WTC11 (cell line): Measurements from ENCODE around the gene VCAN. TPM values are rescaled to one million over a fixed set of nuclear protein-coding genes. Genes with fewer than 3 reads are reported as not detected.

Experiments
- ATAC-seq: fragments of 200-7000 bp; cut with Tn5 transposase; 2 replicates; pipeline ENCODE4 v1.10.0; 2021; ENCODE audit warnings: mild to moderate bottlenecking, moderate library complexity
- CTCF ChIA-PET: fragments of 300-600 bp; sonication (Branson Sonifier 250); formaldehyde crosslinking; loops from one replicate; lab custom pipeline; 2021; ENCODE audit warnings: antibody characterized with exemption; lab: Charles Lee
- POLR2A ChIA-PET: fragments of 350-600 bp; sonication (Branson Sonifier 250); formaldehyde crosslinking; loops from one replicate; lab custom pipeline; 2021; ENCODE audit warnings: antibody characterized with exemption; lab: Charles Lee
- DNase-seq: peaks from one replicate; pipeline ENCODE4 v3.0.0; 2021; ENCODE audit warnings: low spot score
- H3K27ac Mint-ChIP-seq: 2 replicates; pipeline ENCODE4 v1.8.0; 2021; ENCODE audit warnings: mixed read lengths
- H3K27me3 Mint-ChIP-seq: 2 replicates; pipeline ENCODE4 v1.8.0; 2021; ENCODE audit warnings: low read depth, mild to moderate bottlenecking, moderate library complexity, mixed read lengths
- H3K36me3 Mint-ChIP-seq: 2 replicates; pipeline ENCODE4 v1.8.0; 2021; ENCODE audit warnings: mixed read lengths
- H3K4me1 Mint-ChIP-seq: 2 replicates; pipeline ENCODE4 v1.8.0; 2022; ENCODE audit warnings: mixed read lengths
- H3K4me3 Mint-ChIP-seq: 2 replicates; pipeline ENCODE4 v1.8.0; 2021; ENCODE audit warnings: mild to moderate bottlenecking, moderate library complexity, mixed read lengths
- H3K9me3 Mint-ChIP-seq: 2 replicates; pipeline ENCODE4 v1.8.0; 2021; ENCODE audit warnings: mixed read lengths
- ATF1 ChIP-seq: sonication (generic); formaldehyde crosslinking; IDR thresholded peaks from 2 replicates; pipeline ENCODE4 v1.8.1; 2023; ENCODE audit warnings: mild to moderate bottlenecking, moderate library complexity, missing genetic modification reagents
- E2F5 ChIP-seq: sonication (generic); formaldehyde crosslinking; IDR thresholded peaks from 2 replicates; pipeline ENCODE4 v1.8.1; 2022; ENCODE audit warnings: mild to moderate bottlenecking, moderate library complexity, missing genetic modification reagents
- ELF4 ChIP-seq: sonication (generic); formaldehyde crosslinking; IDR thresholded peaks from 2 replicates; pipeline ENCODE4 v1.8.1; 2022; ENCODE audit warnings: low read depth, mild to moderate bottlenecking, moderate library complexity, missing genetic modification reagents
- ETV6 ChIP-seq: sonication (generic); formaldehyde crosslinking; IDR thresholded peaks from 2 replicates; pipeline ENCODE4 v1.8.1; 2022; ENCODE audit warnings: mild to moderate bottlenecking, missing genetic modification reagents
- FOXP1 ChIP-seq: sonication (generic); formaldehyde crosslinking; IDR thresholded peaks from 2 replicates; pipeline ENCODE4 v1.8.0; 2022; ENCODE audit warnings: missing genetic modification reagents, mild to moderate bottlenecking, moderate library complexity, borderline replicate concordance
- GRHL2 ChIP-seq: fragments of 250-450 bp; sonication (Bioruptor Pico); IDR thresholded peaks from 2 replicates; pipeline ENCODE4 v1.8.0; 2022; ENCODE audit warnings: mild to moderate bottlenecking, moderate library complexity; ENCODE audit not compliant: insufficient replicate concordance, severe bottlenecking
- KAT7 ChIP-seq: sonication (generic); formaldehyde crosslinking; IDR thresholded peaks from 2 replicates; pipeline ENCODE4 v1.8.1; 2023; ENCODE audit warnings: missing genetic modification reagents, mild to moderate bottlenecking, borderline replicate concordance
- NFE2L1 ChIP-seq: sonication (generic); formaldehyde crosslinking; IDR thresholded peaks from 2 replicates; pipeline ENCODE4 v1.8.1; 2023; ENCODE audit warnings: missing genetic modification reagents
- NFYB ChIP-seq: sonication (generic); formaldehyde crosslinking; conservative IDR thresholded peaks from 2 replicates; pipeline ENCODE4 v1.8.0; 2022; ENCODE audit warnings: low read depth, missing genetic modification reagents
- NR2C2 ChIP-seq: sonication (generic); formaldehyde crosslinking; IDR thresholded peaks from 2 replicates; pipeline ENCODE4 v1.8.0; 2022; ENCODE audit warnings: mild to moderate bottlenecking, missing genetic modification reagents
- RELA ChIP-seq: sonication (generic); formaldehyde crosslinking; IDR thresholded peaks from 2 replicates; pipeline ENCODE4 v1.8.1; 2022; ENCODE audit warnings: missing genetic modification reagents, mild to moderate bottlenecking, borderline replicate concordance
- TEAD1 ChIP-seq: sonication (generic); formaldehyde crosslinking; IDR thresholded peaks from 2 replicates; pipeline ENCODE4 v1.8.0; 2022; ENCODE audit warnings: mild to moderate bottlenecking, missing genetic modification reagents
- ZBTB21 ChIP-seq: sonication (generic); formaldehyde crosslinking; IDR thresholded peaks from 2 replicates; pipeline ENCODE4 v1.8.1; 2023; ENCODE audit warnings: mild to moderate bottlenecking, missing genetic modification reagents, borderline replicate concordance
- ZNF121 ChIP-seq: sonication (generic); formaldehyde crosslinking; IDR thresholded peaks from 2 replicates; pipeline ENCODE4 v1.8.0; 2023; ENCODE audit warnings: missing genetic modification reagents
- ZNF138 ChIP-seq: sonication (generic); formaldehyde crosslinking; conservative IDR thresholded peaks from 2 replicates; pipeline ENCODE4 v1.8.1; 2022; ENCODE audit warnings: mild to moderate bottlenecking, moderate library complexity, missing genetic modification reagents
- ZNF263 ChIP-seq: sonication (generic); formaldehyde crosslinking; IDR thresholded peaks from 2 replicates; pipeline ENCODE4 v1.8.1; 2022; ENCODE audit warnings: low read depth, mild to moderate bottlenecking, moderate library complexity, missing genetic modification reagents
- ZNF396 ChIP-seq: fragments of 250-450 bp; sonication (Bioruptor Pico); IDR thresholded peaks from 2 replicates; pipeline ENCODE4 v1.8.0; 2021; ENCODE audit warnings: mild to moderate bottlenecking, moderate library complexity, borderline replicate concordance
- ZNF671 ChIP-seq: fragments of 250-450 bp; sonication (Bioruptor Pico); IDR thresholded peaks from 2 replicates; pipeline ENCODE4 v1.8.0; 2021; ENCODE audit warnings: mild to moderate bottlenecking
- total RNA-seq: library from RNA; stranded (reverse); gene quantifications from 3 replicates; pipeline ENCODE4 v1.2.3, GENCODE V29; 2021
- TF ChIP-seq, protein P1 (sequence below): sonication (generic); formaldehyde crosslinking; IDR thresholded peaks from 2 replicates; pipeline ENCODE4 v1.8.0; 2023; ENCODE audit warnings: missing genetic modification reagents
- TF ChIP-seq, protein P2 (sequence below): sonication (generic); formaldehyde crosslinking; IDR thresholded peaks from 2 replicates; pipeline ENCODE4 v1.8.0; 2022; ENCODE audit warnings: mild to moderate bottlenecking, missing genetic modification reagents
- TF ChIP-seq, protein P3 (sequence below): sonication (generic); formaldehyde crosslinking; IDR thresholded peaks from 2 replicates; pipeline ENCODE4 v1.8.1; 2022; ENCODE audit warnings: low read depth, mild to moderate bottlenecking, moderate library complexity, missing genetic modification reagents, borderline replicate concordance
- TF ChIP-seq, protein P4 (sequence below): sonication (generic); formaldehyde crosslinking; conservative IDR thresholded peaks from 2 replicates; pipeline ENCODE4 v1.8.1; 2022; ENCODE audit warnings: mild to moderate bottlenecking, missing genetic modification reagents
- TF ChIP-seq, protein P5 (sequence below): fragments of 250-450 bp; sonication (Bioruptor Pico); IDR thresholded peaks from 2 replicates; pipeline ENCODE4 v1.9.0; 2021; ENCODE audit warnings: mild to moderate bottlenecking

VCAN gene
- total RNA-seq, 1 experiment from 2014 or later: 276 TPM

DNA sequence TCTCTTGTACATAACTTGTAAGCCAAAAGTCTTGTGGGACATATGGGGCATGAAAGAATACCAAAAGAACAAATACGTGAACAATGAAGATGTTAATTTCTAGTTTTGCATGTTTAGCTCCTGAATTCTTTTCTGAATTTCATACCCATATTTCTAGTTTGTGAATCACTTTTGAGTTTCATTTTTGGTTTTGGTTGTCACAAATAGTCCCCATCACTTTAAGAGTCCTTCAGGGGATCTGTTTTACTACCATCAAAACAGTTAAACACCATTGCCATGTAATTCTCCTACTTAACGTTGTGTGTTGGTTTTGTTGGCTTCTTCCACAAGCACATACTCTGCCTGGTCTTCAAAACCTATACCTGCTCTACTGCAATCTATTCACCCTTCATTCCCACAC lies 27.0 kb downstream of the VCAN start:
- TF ChIP-seq NFE2L1 (CRISPR knock-in tag) (no peak), ZNF396 (CRISPR knock-in tag) (no peak), TEAD1 (no peak), ETV6 (CRISPR knock-in tag) (no peak), NR2C2 (CRISPR knock-in tag) (no peak), GRHL2 (CRISPR knock-in tag) (no peak), KAT7 (CRISPR knock-in tag) (no peak), NFYB (CRISPR knock-in tag) (no peak), FOXP1 (CRISPR knock-in tag) (no peak)
- TF ChIP-seq, protein P1, sequence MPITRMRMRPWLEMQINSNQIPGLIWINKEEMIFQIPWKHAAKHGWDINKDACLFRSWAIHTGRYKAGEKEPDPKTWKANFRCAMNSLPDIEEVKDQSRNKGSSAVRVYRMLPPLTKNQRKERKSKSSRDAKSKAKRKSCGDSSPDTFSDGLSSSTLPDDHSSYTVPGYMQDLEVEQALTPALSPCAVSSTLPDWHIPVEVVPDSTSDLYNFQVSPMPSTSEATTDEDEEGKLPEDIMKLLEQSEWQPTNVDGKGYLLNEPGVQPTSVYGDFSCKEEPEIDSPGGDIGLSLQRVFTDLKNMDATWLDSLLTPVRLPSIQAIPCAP (CRISPR knock-in tag): no peak
- TF ChIP-seq, all 79 proteins: peak for 0
- Mint-ChIP-seq H3K27ac (0 out of 2 replicates have a peak overlapping the region, but pooled peaks have one; percentile 52), H3K4me1 (peaks cover 23% of the 10 kb centered on the region), H3K4me3 (no peak overlapping the region), H3K36me3 (peaks cover 80% of the 10 kb centered on the region), H3K9me3 (peaks cover 26% of the 10 kb centered on the region), H3K27me3 (no peaks in the 10 kb centered on the region)
- POLR2A ChIA-PET: no interaction called here
- ATAC-seq: no peak
- DNase-seq: no peak
- CTCF ChIA-PET: no interaction called here

- Mint-ChIP-seq H3K27me3 (no peaks in the 10 kb centered on the region), H3K9me3 (peaks cover 51% of the 10 kb centered on the region), H3K36me3 (peaks cover 93% of the 10 kb centered on the region), H3K4me3 (no peak overlapping the region), H3K4me1 (peaks cover 4% of the 10 kb centered on the region; the same call in 1 of the 2 replicates), H3K27ac (no peak overlapping the region)
- DNase-seq: no peak
- CTCF ChIA-PET: no interaction called here
- no peak for ATAC-seq
- TF ChIP-seq KAT7 (CRISPR knock-in tag): no peak
- TF ChIP-seq, protein P2, sequence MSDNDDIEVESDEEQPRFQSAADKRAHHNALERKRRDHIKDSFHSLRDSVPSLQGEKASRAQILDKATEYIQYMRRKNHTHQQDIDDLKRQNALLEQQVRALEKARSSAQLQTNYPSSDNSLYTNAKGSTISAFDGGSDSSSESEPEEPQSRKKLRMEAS (CRISPR knock-in tag): no peak
- TF ChIP-seq ETV6 (CRISPR knock-in tag): no peak
- POLR2A ChIA-PET: no interaction called here
These were observed 32.1 kb downstream of the VCAN start for GRCh38 chr5:83503662-83504061.

DNA sequence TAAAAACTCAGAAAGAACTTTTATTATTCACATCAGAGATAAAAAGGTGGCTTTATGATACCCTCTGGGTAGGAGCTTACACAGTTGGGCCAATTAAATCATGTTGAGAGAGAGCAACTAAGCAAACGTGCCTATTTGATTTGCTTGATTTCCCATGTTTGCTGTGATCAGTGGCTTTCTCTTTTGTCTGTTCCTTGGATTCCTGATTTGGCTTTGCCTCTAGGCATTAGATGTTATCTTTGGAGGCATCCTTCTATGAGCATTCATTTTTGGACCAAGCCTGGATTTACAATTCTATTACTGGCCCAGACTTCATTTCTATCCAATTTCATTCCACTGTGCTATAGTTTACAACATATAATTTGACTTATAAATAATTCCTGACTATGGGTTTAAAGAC lies 35.9 kb downstream of the VCAN start:
- CTCF ChIA-PET: no interaction called here
- H3K27ac Mint-ChIP-seq: no peak overlapping the region

DNA sequence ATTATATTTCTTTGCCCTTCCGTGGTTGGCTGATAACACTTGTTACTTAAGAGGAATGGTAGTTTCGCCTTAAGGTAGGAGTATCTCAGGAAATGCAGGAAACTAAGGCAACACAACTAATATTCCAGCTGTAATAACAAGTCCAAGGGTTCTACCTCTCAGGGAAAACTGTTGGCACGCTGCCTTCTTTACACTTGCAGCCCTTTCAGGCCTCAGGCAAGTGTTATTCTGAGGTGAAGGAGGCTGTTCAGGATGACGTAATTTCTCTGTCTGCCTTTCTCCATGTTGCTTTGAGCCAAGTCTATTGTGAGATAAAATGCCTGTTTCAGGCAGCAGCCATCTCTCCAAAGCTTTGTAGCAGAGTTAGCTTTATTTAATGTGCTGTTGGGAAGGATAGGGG lies 38.0 kb downstream of the VCAN start:
- DNase-seq (no peak), ATAC-seq (no peak; the same call in 1 of the 2 replicates)
- CTCF ChIA-PET: interaction anchor here (1.1 to 1.3 kb wide), 2 partner anchors 18 to 35 kb away, joined by 3 read pairs; no protein-coding TSS in a partner anchor
- TF ChIP-seq ATF1 (CRISPR knock-in tag) (no peak), ZBTB21 (no peak), RELA (CRISPR knock-in tag) (no peak), E2F5 (no peak), NFYB (CRISPR knock-in tag) (no peak), ELF4 (CRISPR knock-in tag) (no peak), ZNF138 (CRISPR knock-in tag) (no peak), ZNF263 (no peak)
- TF ChIP-seq, protein P3, sequence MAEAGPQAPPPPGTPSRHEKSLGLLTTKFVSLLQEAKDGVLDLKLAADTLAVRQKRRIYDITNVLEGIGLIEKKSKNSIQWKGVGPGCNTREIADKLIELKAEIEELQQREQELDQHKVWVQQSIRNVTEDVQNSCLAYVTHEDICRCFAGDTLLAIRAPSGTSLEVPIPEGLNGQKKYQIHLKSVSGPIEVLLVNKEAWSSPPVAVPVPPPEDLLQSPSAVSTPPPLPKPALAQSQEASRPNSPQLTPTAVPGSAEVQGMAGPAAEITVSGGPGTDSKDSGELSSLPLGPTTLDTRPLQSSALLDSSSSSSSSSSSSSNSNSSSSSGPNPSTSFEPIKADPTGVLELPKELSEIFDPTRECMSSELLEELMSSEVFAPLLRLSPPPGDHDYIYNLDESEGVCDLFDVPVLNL: no peak

More for the DNA sequence above, 35.9 kb downstream of the VCAN start:
- no peak for DNase-seq
- no peak for ATAC-seq
- no peaks in the 10 kb centered on the region for H3K27me3 Mint-ChIP-seq
- POLR2A ChIA-PET: no interaction called here
- no peaks in the 10 kb centered on the region for H3K4me1 Mint-ChIP-seq
- H3K4me3 Mint-ChIP-seq: no peak overlapping the region
- TF ChIP-seq, protein P4, sequence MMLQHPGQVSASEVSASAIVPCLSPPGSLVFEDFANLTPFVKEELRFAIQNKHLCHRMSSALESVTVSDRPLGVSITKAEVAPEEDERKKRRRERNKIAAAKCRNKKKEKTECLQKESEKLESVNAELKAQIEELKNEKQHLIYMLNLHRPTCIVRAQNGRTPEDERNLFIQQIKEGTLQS: no peak
- TF ChIP-seq KAT7 (CRISPR knock-in tag): no peak
- TF ChIP-seq NR2C2 (CRISPR knock-in tag): no peak
- TF ChIP-seq ZNF671 (CRISPR knock-in tag): no peak
- TF ChIP-seq, protein P5, sequence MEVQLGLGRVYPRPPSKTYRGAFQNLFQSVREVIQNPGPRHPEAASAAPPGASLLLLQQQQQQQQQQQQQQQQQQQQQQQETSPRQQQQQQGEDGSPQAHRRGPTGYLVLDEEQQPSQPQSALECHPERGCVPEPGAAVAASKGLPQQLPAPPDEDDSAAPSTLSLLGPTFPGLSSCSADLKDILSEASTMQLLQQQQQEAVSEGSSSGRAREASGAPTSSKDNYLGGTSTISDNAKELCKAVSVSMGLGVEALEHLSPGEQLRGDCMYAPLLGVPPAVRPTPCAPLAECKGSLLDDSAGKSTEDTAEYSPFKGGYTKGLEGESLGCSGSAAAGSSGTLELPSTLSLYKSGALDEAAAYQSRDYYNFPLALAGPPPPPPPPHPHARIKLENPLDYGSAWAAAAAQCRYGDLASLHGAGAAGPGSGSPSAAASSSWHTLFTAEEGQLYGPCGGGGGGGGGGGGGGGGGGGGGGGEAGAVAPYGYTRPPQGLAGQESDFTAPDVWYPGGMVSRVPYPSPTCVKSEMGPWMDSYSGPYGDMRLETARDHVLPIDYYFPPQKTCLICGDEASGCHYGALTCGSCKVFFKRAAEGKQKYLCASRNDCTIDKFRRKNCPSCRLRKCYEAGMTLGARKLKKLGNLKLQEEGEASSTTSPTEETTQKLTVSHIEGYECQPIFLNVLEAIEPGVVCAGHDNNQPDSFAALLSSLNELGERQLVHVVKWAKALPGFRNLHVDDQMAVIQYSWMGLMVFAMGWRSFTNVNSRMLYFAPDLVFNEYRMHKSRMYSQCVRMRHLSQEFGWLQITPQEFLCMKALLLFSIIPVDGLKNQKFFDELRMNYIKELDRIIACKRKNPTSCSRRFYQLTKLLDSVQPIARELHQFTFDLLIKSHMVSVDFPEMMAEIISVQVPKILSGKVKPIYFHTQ (CRISPR knock-in tag): no peak
- TF ChIP-seq ZNF121 (CRISPR knock-in tag): no peak
- TF ChIP-seq, all 79 proteins: peak for 0
- Mint-ChIP-seq H3K36me3 (peaks cover 63% of the 10 kb centered on the region), H3K9me3 (peaks cover 33% of the 10 kb centered on the region)

More for the DNA sequence above, 38.0 kb downstream of the VCAN start:
- peak overlapping the region; percentile 5; the same call in 1 of the 2 replicates for H3K27ac Mint-ChIP-seq
- peaks cover 54% of the 10 kb centered on the region for H3K36me3 Mint-ChIP-seq
- H3K4me1 Mint-ChIP-seq: no peaks in the 10 kb centered on the region
- no peaks in the 10 kb centered on the region for H3K27me3 Mint-ChIP-seq
- no peak overlapping the region for H3K4me3 Mint-ChIP-seq
- H3K9me3 Mint-ChIP-seq: peaks cover 19% of the 10 kb centered on the region
- POLR2A ChIA-PET: no interaction called here
